ENCODE data around the gene CHDH.

The CHDH gene

DNA sequence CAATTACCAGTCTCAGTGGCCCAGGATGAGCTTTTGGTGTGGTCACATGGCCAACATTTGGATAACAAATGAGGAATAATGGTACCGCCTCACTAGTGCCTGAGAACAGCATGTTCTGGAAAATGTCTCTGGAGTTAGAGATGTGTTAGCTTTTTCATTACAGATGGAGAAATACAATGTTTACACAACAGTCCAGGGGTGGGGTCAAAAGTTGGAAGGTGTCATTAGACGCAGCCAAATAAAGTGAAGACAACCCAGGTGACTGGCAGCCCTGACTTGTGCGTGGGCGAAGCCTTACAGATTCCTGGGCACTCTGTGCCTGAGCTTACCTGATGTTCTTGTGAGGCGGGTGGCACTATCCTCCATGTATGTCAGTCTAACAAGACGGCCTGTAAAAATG lies 13.0 kb upstream of the CHDH start:
- peaks cover 44% of the 10 kb centered on the region for H3K36me3 ChIP-seq (ENCODE audit: insufficient read depth, low read length)
- H3K9me3 ChIP-seq (ENCODE audit: low read length): no peaks in the 10 kb centered on the region
- no peaks in the 10 kb centered on the region for H3F3A ChIP-seq (ENCODE audit: insufficient read depth, low read length)
- no peaks in the 10 kb centered on the region for H4K20me1 ChIP-seq (ENCODE audit: insufficient read depth, low read length)
- no peak overlapping the region for H3K4me2 ChIP-seq (ENCODE audit: low read length)
- no peak overlapping the region for H2AFZ ChIP-seq (ENCODE audit: low read length)
- no peak overlapping the region for H3K9ac ChIP-seq (ENCODE audit: low read length)
- H3K9me2 ChIP-seq (ENCODE audit: low read depth, low read length): no peaks in the 10 kb centered on the region
- no peak for TF ChIP-seq EZH2 (IDR thresholded peaks at IDR 0.05; ENCODE audit: borderline replicate concordance, low read length)
- TF ChIP-seq, protein P1, sequence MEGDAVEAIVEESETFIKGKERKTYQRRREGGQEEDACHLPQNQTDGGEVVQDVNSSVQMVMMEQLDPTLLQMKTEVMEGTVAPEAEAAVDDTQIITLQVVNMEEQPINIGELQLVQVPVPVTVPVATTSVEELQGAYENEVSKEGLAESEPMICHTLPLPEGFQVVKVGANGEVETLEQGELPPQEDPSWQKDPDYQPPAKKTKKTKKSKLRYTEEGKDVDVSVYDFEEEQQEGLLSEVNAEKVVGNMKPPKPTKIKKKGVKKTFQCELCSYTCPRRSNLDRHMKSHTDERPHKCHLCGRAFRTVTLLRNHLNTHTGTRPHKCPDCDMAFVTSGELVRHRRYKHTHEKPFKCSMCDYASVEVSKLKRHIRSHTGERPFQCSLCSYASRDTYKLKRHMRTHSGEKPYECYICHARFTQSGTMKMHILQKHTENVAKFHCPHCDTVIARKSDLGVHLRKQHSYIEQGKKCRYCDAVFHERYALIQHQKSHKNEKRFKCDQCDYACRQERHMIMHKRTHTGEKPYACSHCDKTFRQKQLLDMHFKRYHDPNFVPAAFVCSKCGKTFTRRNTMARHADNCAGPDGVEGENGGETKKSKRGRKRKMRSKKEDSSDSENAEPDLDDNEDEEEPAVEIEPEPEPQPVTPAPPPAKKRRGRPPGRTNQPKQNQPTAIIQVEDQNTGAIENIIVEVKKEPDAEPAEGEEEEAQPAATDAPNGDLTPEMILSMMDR (IDR thresholded peaks at IDR 0.05; ENCODE audit: low read length): no peak
- H3K4me3 ChIP-seq (ENCODE audit: low read depth, low read length, poor library complexity, severe bottlenecking): no peak overlapping the region
- no peaks in the 10 kb centered on the region for H3K79me2 ChIP-seq (ENCODE audit: insufficient read depth, low read length)
- H3K27me3 ChIP-seq (ENCODE audit: insufficient read depth, low read length): no peaks in the 10 kb centered on the region
- H3K4me1 ChIP-seq (ENCODE audit: insufficient read depth, low read length, severe bottlenecking): peaks cover 5% of the 10 kb centered on the region
- H3K27ac ChIP-seq (ENCODE audit: low read depth, low read length, poor library complexity, severe bottlenecking): no peak overlapping the region

DNA sequence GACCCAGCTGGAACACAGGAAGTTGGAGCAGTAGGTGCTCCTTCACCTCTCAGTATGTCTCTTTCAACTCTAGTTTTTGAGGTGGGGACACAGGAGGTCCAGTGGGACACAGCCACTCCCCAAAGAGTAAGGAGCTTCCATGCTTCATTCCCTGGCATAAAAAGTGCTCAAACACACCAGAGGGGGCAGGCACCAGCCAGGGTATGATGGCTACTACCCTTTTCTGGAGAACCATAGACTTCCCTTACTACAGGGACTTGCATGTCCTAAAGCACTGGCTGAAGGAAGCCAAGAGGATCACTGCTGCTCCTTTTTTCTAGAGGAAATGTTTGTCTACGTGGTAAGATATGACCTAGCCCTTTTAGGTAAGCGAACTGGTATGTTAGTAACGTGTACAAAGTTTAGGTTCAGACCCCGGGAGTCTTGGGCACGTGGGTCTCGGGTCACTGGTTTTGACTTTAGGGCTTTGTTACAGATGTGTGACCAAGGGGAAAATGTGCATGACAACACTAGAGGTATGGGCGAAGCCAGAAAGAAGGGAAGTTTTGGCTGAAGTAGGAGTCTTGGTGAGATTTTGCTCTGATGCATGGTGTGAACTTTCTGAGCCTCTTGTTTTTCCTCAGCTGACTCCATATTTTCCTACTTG lies 12.0 kb upstream of the CHDH start:
- Histone ChIP-seq H3K9me2 (ENCODE audit: low read depth, low read length) (no peaks in the 10 kb centered on the region), H3K4me2 (ENCODE audit: low read length) (no peak overlapping the region), H3K27ac (ENCODE audit: low read depth, low read length, poor library complexity, severe bottlenecking) (no peak overlapping the region), H3F3A (ENCODE audit: insufficient read depth, low read length) (no peaks in the 10 kb centered on the region), H3K9me3 (ENCODE audit: low read length) (no peaks in the 10 kb centered on the region), H3K4me1 (ENCODE audit: insufficient read depth, low read length, severe bottlenecking) (peaks cover 1% of the 10 kb centered on the region), H2AFZ (ENCODE audit: low read length) (no peak overlapping the region), H3K4me3 (ENCODE audit: low read depth, low read length, poor library complexity, severe bottlenecking) (no peak overlapping the region), H3K27me3 (ENCODE audit: insufficient read depth, low read length) (no peaks in the 10 kb centered on the region), H3K9ac (ENCODE audit: low read length) (no peak overlapping the region), H3K79me2 (ENCODE audit: insufficient read depth, low read length) (no peaks in the 10 kb centered on the region), H3K36me3 (ENCODE audit: insufficient read depth, low read length) (peaks cover 39% of the 10 kb centered on the region), H4K20me1 (ENCODE audit: insufficient read depth, low read length) (no peaks in the 10 kb centered on the region)
- TF ChIP-seq, protein P1 (IDR thresholded peaks at IDR 0.05; ENCODE audit: low read length): 0 out of 2 replicates have a peak, but pooled peaks have one; percentile 8
- TF ChIP-seq EZH2 (IDR thresholded peaks at IDR 0.05; ENCODE audit: borderline replicate concordance, low read length): no peak

DNA sequence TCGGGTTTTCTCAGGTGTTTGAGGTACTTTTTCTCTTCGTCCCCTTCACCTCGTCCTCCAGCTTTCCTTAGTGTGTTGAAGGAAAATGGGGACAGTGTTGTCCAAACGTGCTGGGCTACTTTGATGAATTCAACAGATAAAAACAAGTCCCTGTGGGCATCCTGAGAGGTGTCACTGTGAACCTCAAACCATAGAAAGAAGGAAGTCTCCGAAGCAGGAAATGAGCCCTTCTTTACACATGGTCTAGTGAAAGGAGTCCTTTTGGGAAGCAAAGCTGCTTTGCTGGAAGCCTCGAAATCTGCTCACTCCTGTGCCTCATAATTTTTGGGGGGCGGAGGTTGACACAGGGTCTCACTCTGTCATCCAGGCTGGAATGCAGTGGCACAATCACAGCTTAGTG lies 10.7 kb upstream of the CHDH start:
- H3K27me3 ChIP-seq (ENCODE audit: insufficient read depth, low read length): no peaks in the 10 kb centered on the region

More for the DNA sequence above, 10.7 kb upstream of the CHDH start:
- no peaks in the 10 kb centered on the region for H4K20me1 ChIP-seq (ENCODE audit: insufficient read depth, low read length)
- H3K27ac ChIP-seq (ENCODE audit: low read depth, low read length, poor library complexity, severe bottlenecking): no peak overlapping the region
- H2AFZ ChIP-seq (ENCODE audit: low read length): no peak overlapping the region
- H3K4me2 ChIP-seq (ENCODE audit: low read length): no peak overlapping the region
- TF ChIP-seq, protein P1 (IDR thresholded peaks at IDR 0.05; ENCODE audit: low read length): no peak
- TF ChIP-seq EZH2 (IDR thresholded peaks at IDR 0.05; ENCODE audit: borderline replicate concordance, low read length): no peak
- peaks cover 26% of the 10 kb centered on the region for H3K36me3 ChIP-seq (ENCODE audit: insufficient read depth, low read length)
- no peak overlapping the region for H3K9ac ChIP-seq (ENCODE audit: low read length)
- H3K79me2 ChIP-seq (ENCODE audit: insufficient read depth, low read length): no peaks in the 10 kb centered on the region
- no peaks in the 10 kb centered on the region for H3K9me2 ChIP-seq (ENCODE audit: low read depth, low read length)
- H3K4me1 ChIP-seq (ENCODE audit: insufficient read depth, low read length, severe bottlenecking): no peaks in the 10 kb centered on the region
- no peak overlapping the region for H3K4me3 ChIP-seq (ENCODE audit: low read depth, low read length, poor library complexity, severe bottlenecking)
- H3F3A ChIP-seq (ENCODE audit: insufficient read depth, low read length): no peaks in the 10 kb centered on the region
- no peaks in the 10 kb centered on the region for H3K9me3 ChIP-seq (ENCODE audit: low read length)
